ENCODE measurements around the gene SNCG. TPM values are rescaled to one million over a fixed set of nuclear protein-coding genes. Genes with fewer than 3 reads are reported as not detected.

The SNCG gene
- total RNA-seq, 1 experiment from 2014 or later = 61.1 TPM

DNA sequence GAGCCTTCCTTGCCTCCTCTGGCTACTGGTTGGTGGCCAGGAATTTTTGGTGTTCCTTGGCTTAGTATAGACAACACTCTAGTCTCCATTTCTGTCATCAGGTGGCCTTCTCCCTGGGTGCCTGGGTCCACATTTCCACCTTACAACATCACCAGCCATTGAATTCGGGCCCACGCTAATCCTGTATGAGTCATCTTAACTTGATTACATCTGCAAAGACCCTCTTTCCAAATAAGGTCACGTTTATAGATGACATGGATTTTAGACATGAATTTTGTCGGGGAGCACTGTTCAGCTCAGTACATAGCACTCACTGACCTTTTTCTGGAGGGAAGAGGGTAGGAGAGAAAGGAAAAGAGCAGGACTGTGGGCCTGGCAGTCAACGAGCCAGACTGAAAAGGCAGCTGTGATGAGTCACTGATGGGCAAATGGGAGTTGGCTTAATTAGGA is 40.4 kb upstream of the SNCG start:
- Histone ChIP-seq H3K4me3 (replicated peaks in 1 of 2; ENCODE audit: low read depth in 1 of 2, low read length in 2 of 2) (no peak overlapping the region), H3K27ac (ENCODE audit: low read depth, low read length) (no peak overlapping the region), H3K9me3 (ENCODE audit: control insufficient read depth in 1 of 2, insufficient read depth in 1 of 2, low read depth in 1 of 2, low read length in 2 of 2) (no peaks in the 10 kb centered on the region), H3K4me2 (ENCODE audit: low read length) (no peak overlapping the region), H3K9ac (ENCODE audit: low read length) (no peak overlapping the region), H4K20me1 (ENCODE audit: insufficient read depth) (no peaks in the 10 kb centered on the region), H3K79me2 (ENCODE audit: insufficient read depth, low read length) (no peaks in the 10 kb centered on the region), H2AFZ (ENCODE audit: low read depth, low read length, poor library complexity, severe bottlenecking) (no peak overlapping the region), H3K4me1 (ENCODE audit: control insufficient read depth in 1 of 2, insufficient read depth in 2 of 2, low read length in 2 of 2) (peaks cover 0 to 7% of the 10 kb centered on the region in 2 experiments; a peak in 1 of 4 replicates), H3K27me3 (ENCODE audit: insufficient read depth, low read length) (no peaks in the 10 kb centered on the region), H3K9me2 (ENCODE audit: insufficient read depth) (no peaks in the 10 kb centered on the region), H3K36me3 (ENCODE audit: control insufficient read depth in 1 of 2, insufficient read depth in 2 of 2, low read length in 2 of 2) (peaks cover 14 to 16% of the 10 kb centered on the region in 2 experiments; a peak in 2 of 4 replicates)
- ChIA-PET RAD21 (ENCODE audit: low non-redundant PET in 1 of 2, low total read pairs in 2 of 2, uncharacterized antibody in 2 of 2, unreplicated experiment in 2 of 2) (no interaction called here), POLR2A (no interaction called here), CTCF (no interaction called here)
- TF ChIP-seq SRF (IDR thresholded peaks at IDR 0.05; ENCODE audit: low read depth) = no peak
- 0 out of 2 replicates have a peak, but pooled peaks have one; percentile 26 for TF ChIP-seq FOSL1 (IDR thresholded peaks at IDR 0.05; ENCODE audit: low read depth)
- TF ChIP-seq, protein P1, sequence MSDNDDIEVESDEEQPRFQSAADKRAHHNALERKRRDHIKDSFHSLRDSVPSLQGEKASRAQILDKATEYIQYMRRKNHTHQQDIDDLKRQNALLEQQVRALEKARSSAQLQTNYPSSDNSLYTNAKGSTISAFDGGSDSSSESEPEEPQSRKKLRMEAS (IDR thresholded peaks at IDR 0.05) = no peak
- intact Hi-C loops (cut with micrococcal nuclease) = no loop called here
- no TSS peak for BruUV-seq (replicated peaks)
- no peak for DNase-seq (ENCODE audit: low read depth, low spot score)
- ATAC-seq = no peak

DNA sequence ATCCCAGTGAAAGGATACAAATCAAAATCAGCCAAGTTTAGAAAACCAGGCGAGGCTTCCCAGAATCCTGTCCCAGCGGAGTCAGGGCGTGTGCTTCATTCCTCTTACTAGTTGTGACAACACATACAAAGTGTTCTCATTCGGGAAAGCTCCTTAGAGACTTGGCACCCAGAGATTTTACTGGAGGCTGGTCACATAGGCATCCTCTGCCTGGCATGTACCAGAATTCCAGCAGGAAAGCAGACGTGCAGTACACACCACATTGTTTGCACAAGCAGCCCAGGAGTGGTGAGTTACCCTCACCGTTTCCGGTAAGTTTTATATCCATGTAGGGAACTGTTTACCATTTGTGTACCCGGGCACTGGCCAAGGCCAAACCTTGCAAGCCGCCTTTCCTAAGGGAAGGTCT is 35.8 kb upstream of the SNCG start:
- DNase-seq (ENCODE audit: low read depth, low spot score) = no peak
- no peaks in the 10 kb centered on the region for H3K79me2 ChIP-seq (ENCODE audit: insufficient read depth, low read length)
- no peaks in the 10 kb centered on the region for H3K9me2 ChIP-seq (ENCODE audit: insufficient read depth)
- H3K27me3 ChIP-seq (ENCODE audit: insufficient read depth, low read length) = no peaks in the 10 kb centered on the region
- TF ChIP-seq POLR2AphosphoS5 (IDR thresholded peaks at IDR 0.05; ENCODE audit: low read depth, low read length) = no peak
- no peak for TF ChIP-seq ZFX (IDR thresholded peaks at IDR 0.05)
- TF ChIP-seq SRF (IDR thresholded peaks at IDR 0.05; ENCODE audit: low read depth) = no peak
- no peak for TF ChIP-seq EZH2phosphoT487 (IDR thresholded peaks at IDR 0.05; ENCODE audit: borderline replicate concordance)
- no peak for TF ChIP-seq SP1 (IDR thresholded peaks at IDR 0.05; ENCODE audit: low read depth)
- TF ChIP-seq ELF1 (IDR thresholded peaks at IDR 0.05; ENCODE audit: borderline replicate concordance, low read depth) = no peak
- TF ChIP-seq SIN3A (IDR thresholded peaks at IDR 0.05; ENCODE audit: low read depth) = no peak
- no peak for TF ChIP-seq RAD21 (IDR thresholded peaks at IDR 0.05; ENCODE audit: low read depth)
- TF ChIP-seq, protein P2, sequence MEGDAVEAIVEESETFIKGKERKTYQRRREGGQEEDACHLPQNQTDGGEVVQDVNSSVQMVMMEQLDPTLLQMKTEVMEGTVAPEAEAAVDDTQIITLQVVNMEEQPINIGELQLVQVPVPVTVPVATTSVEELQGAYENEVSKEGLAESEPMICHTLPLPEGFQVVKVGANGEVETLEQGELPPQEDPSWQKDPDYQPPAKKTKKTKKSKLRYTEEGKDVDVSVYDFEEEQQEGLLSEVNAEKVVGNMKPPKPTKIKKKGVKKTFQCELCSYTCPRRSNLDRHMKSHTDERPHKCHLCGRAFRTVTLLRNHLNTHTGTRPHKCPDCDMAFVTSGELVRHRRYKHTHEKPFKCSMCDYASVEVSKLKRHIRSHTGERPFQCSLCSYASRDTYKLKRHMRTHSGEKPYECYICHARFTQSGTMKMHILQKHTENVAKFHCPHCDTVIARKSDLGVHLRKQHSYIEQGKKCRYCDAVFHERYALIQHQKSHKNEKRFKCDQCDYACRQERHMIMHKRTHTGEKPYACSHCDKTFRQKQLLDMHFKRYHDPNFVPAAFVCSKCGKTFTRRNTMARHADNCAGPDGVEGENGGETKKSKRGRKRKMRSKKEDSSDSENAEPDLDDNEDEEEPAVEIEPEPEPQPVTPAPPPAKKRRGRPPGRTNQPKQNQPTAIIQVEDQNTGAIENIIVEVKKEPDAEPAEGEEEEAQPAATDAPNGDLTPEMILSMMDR (IDR thresholded peaks at IDR 0.05 in 2 of 3, conservative IDR thresholded peaks at IDR 0.05 in 1 of 3; ENCODE audit: borderline replicate concordance in 1 of 3, insufficient read depth in 1 of 3, low read depth in 2 of 3, low read length in 2 of 3) = no peak
- TF ChIP-seq POLR2A (IDR thresholded peaks at IDR 0.05; ENCODE audit: borderline replicate concordance, extremely low read depth, insufficient read depth, insufficient read length) = no peak
- TF ChIP-seq, protein P1 (IDR thresholded peaks at IDR 0.05) = no peak
- TF ChIP-seq ZNF274 (IDR thresholded peaks at IDR 0.05; ENCODE audit: low read depth, low read length) = no peak
- TF ChIP-seq TCF7L2 (IDR thresholded peaks at IDR 0.05; ENCODE audit: borderline replicate concordance, extremely low read depth, insufficient read depth, insufficient read length) = no peak
- TF ChIP-seq CBX3 (IDR thresholded peaks at IDR 0.05; ENCODE audit: low read depth) = no peak
- RAD21 ChIA-PET (ENCODE audit: low non-redundant PET in 1 of 2, low total read pairs in 2 of 2, uncharacterized antibody in 2 of 2, unreplicated experiment in 2 of 2) = no interaction called here
- no TSS peak for BruUV-seq (replicated peaks)
- H3K36me3 ChIP-seq (ENCODE audit: control insufficient read depth in 1 of 2, insufficient read depth in 2 of 2, low read length in 2 of 2) = peaks cover 4 to 12% of the 10 kb centered on the region in 2 experiments; a peak in 2 of 4 replicates
- intact Hi-C loops (cut with micrococcal nuclease) = no loop called here
- no peaks in the 10 kb centered on the region for H4K20me1 ChIP-seq (ENCODE audit: insufficient read depth)
- no peaks in the 10 kb centered on the region for H3K9me3 ChIP-seq (ENCODE audit: control insufficient read depth in 1 of 2, insufficient read depth in 1 of 2, low read depth in 1 of 2, low read length in 2 of 2)
- H2AFZ ChIP-seq (ENCODE audit: low read depth, low read length, poor library complexity, severe bottlenecking) = no peak overlapping the region
- POLR2A ChIA-PET = no interaction called here
- H3K9ac ChIP-seq (ENCODE audit: low read length) = no peak overlapping the region
- no peak overlapping the region for H3K4me2 ChIP-seq (ENCODE audit: low read length)
- no peak for ATAC-seq
- CTCF ChIA-PET = no interaction called here
- H3K4me1 ChIP-seq (ENCODE audit: control insufficient read depth in 1 of 2, insufficient read depth in 2 of 2, low read length in 2 of 2) = peaks cover 0 to 7% of the 10 kb centered on the region in 2 experiments; a peak in 1 of 4 replicates
- no peak overlapping the region for H3K4me3 ChIP-seq (replicated peaks in 1 of 2; ENCODE audit: low read depth in 1 of 2, low read length in 2 of 2)
- H3K27ac ChIP-seq (ENCODE audit: low read depth, low read length) = no peak overlapping the region

Measured in HCT116 (cell line).